Mucosa of descending colon (tissue), 3 donors: ENCODE measurements around the gene POTEC. TPM values are rescaled to one million over a fixed set of nuclear protein-coding genes. Genes with fewer than 3 reads are reported as not detected.
"Not testable (repeated sequence)": the region's sequence is repeated elsewhere in the genome, so short reads cannot be mapped to it uniquely, and the experiment has no call there.

Experiments used
- ATAC-seq: fragments of 200-7000 bp; cut with Tn5 transposase; one replicate; pipeline ENCODE4 v1.9.1; 2020; ENCODE audit warnings: mild to moderate bottlenecking, moderate library complexity
- DNase-seq, 3 donors: peaks; one replicate each; pipeline ENCODE4 v3.0.0-alpha.2; 2020
- H3K36me3 ChIP-seq: fragments of 200-600 bp; one replicate; pipeline ENCODE4 v1.8.0; 2021; ENCODE audit warnings: low read depth, mild to moderate bottlenecking
- H3K4me1 ChIP-seq: fragments of 200-600 bp; one replicate; pipeline ENCODE4 v1.8.0; 2021; ENCODE audit warnings: low read depth, mild to moderate bottlenecking
- H3K4me3 ChIP-seq: fragments of 200-600 bp; one replicate; pipeline ENCODE4 v1.8.0; 2021; ENCODE audit warnings: mild to moderate bottlenecking
- H3K9me3 ChIP-seq: fragments of 200-600 bp; one replicate; pipeline ENCODE4 v1.8.0; 2021; ENCODE audit warnings: mild to moderate bottlenecking
- intact Hi-C, 2 donors: fragments of 100-400 bp; cut with DNase I in 1 of 2; cut with micrococcal nuclease in 1 of 2; formaldehyde crosslinking; loops; one replicate each; pipeline versions ENCODE4 v1.11.0 to v1.11.1; 2022; cut with DNase I, micrococcal nuclease
- total RNA-seq, 3 donors: library from RNA; stranded (reverse); fragmentation: NEBNext Ultra II Directional in 2 of 3; extraction: Animal tissue kit (Norgen Biotek cat#: 25700) in 2 of 3; gene quantifications; one replicate each; pipeline versions ENCODE4 v1.2.1 to v1.2.4, GENCODE V29; 2021 to 2023
- donor health status: DM: no; HTN: no; CAD: no; lungs with moderate emphysema.
- donor health status: DM: no; HTN: no; CAD: no.
- donor health status: DM: no; HTN: yes; CAD: no.

POTEC gene
- total RNA-seq, 3 donors from 2014 or later, result not detected

- ATAC-seq, H3K4me3 ChIP-seq, H3K36me3 ChIP-seq, DNase-seq, H3K4me1 ChIP-seq, H3K9me3 ChIP-seq, intact Hi-C loops: not testable (repeated sequence)
These were observed 69.2 kb downstream of the POTEC start for GRCh38 chr18:14474007-14474720.

GRCh38 chr18:14473250-14474006 is 70.0 kb downstream of the POTEC start:
- H3K36me3 ChIP-seq, H3K4me3 ChIP-seq, intact Hi-C loops, ATAC-seq, H3K9me3 ChIP-seq, H3K4me1 ChIP-seq: not testable (repeated sequence)
- DNase-seq, result peak in 1 of 3 donors; percentile 42

- H3K4me3 ChIP-seq, intact Hi-C loops, H3K36me3 ChIP-seq, DNase-seq, ATAC-seq, H3K9me3 ChIP-seq, H3K4me1 ChIP-seq: not testable (repeated sequence)
These were observed 72.1 kb downstream of the POTEC start for GRCh38 chr18:14471286-14471685.

GRCh38 chr18:14470446-14470845 is 73.0 kb downstream of the POTEC start:
- intact Hi-C loops, H3K9me3 ChIP-seq: not testable (repeated sequence)

GRCh38 chr18:14470046-14470445 is 73.4 kb downstream of the POTEC start:
- intact Hi-C loops, H3K4me1 ChIP-seq: not testable (repeated sequence)

More at GRCh38 chr18:14470446-14470845, 73.0 kb downstream of the POTEC start:
- H3K36me3 ChIP-seq, H3K4me1 ChIP-seq, H3K4me3 ChIP-seq, DNase-seq, ATAC-seq: not testable (repeated sequence)

GRCh38 chr18:14465989-14466388 is 77.4 kb downstream of the POTEC start:
- DNase-seq, H3K4me3 ChIP-seq, H3K36me3 ChIP-seq, intact Hi-C loops, H3K9me3 ChIP-seq, H3K4me1 ChIP-seq, ATAC-seq: not testable (repeated sequence)

More at GRCh38 chr18:14470046-14470445, 73.4 kb downstream of the POTEC start:
- not testable (repeated sequence) for H3K36me3 ChIP-seq, H3K4me3 ChIP-seq, H3K9me3 ChIP-seq, ATAC-seq, DNase-seq

Other genes with a start within 250 kb of the POTEC start
- under 1 TPM; 0.06 to 0.34 (median 0.09) TPM for gene ANKRD30B, start 204.6 kb upstream of the POTEC start, total RNA-seq